ENCODE measurements around the gene LGR4.
"Not testable (repeated sequence)": the region's sequence is repeated elsewhere in the genome, so short reads cannot be mapped to it uniquely, and the experiment has no call there.

The LGR4 gene

DNA sequence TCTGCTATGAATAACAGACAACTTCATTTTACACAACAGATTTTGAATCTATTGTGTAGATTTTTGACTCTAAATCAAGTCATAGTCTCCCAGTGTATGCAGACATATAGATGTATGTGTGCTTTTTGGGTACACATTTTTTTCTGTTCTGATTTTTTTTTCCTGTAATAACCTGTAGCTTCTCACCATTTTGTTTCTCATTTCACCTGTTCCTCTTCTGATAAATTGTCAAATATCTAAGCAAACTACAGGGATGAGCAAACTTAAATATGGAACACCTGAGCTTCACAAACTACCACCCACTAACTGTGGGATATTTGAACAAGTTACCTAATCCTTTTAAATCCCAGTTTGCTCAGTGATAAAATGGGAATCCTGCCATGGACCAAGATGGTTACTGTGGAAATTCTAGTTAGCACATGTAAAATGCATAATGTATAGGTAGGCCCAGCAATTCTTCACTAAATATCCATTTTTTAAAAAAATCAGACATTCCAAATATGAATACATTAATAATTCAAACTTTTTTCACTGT lies 15.7 kb downstream of the LGR4 start:
- no peak for DNase-seq (ENCODE audit: low read depth)

DNA sequence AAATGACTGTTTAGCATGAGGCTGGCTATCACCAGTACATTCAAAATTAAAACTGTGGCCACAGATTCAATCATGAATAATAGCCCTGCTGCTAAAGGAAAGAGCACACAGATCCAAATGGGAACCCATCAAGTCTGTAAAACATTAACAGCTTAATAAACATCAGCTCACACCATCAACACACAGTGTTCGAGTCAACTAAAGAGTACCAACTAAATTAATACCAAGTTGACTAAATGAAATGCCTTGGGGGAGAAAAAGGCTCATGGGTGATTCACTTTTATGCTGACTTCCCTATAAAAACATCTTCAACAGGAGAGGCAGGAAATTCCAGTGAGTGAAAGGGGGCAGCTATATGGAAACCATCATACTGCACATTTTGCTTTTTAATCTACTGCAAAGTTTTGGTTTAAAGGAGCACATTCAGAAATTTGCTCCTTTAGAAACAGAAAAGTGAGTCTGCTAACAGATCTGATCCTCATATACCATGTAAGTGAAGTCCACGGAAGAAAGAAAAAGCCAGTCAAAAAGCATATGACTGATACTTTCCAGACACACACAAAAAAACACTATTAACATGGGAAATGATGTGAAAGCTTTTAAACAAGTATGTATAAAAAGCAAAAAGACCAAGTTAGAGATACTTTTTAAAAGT lies 16.3 kb downstream of the LGR4 start:
- no peak for DNase-seq (ENCODE audit: low read depth)

DNA sequence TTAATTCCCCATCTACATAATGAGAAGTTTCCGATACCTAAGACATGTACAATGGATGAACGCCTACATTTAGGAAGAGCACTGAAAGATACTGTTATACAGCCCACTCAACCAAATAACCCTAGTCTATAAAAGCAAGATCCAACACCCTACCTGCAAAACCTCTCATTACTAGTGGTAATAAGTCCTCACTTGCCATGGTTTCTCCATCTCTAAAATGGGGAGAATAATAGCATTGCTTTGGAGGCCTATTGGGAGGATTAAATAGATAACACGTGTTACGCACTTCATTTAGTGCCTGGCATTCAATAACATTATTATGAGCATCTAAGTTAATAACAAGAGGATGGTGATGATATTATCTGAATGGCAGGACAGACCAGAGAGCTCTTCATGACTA lies 16.9 kb downstream of the LGR4 start:
- DNase-seq (ENCODE audit: low read depth) = no peak

DNA sequence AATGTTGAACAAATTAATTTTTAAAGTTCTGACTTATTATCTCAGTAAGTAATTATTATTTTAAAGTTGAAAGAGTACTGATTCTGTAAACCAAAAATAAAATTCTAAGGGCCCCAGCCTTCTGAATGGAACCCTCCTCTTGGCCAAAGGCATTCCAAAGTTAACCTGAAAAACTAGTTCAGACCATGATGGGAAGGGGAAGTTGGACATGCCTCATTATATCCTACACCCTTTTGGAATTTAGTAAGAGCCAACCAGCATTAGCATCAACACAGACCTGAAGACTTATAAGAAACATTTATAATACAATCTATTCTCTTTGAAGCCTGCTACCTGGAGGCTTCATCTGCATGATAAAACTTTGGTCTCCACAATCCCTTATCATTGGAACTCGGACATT lies 18.9 kb downstream of the LGR4 start:
- DNase-seq (ENCODE audit: low read depth) = no peak

DNA sequence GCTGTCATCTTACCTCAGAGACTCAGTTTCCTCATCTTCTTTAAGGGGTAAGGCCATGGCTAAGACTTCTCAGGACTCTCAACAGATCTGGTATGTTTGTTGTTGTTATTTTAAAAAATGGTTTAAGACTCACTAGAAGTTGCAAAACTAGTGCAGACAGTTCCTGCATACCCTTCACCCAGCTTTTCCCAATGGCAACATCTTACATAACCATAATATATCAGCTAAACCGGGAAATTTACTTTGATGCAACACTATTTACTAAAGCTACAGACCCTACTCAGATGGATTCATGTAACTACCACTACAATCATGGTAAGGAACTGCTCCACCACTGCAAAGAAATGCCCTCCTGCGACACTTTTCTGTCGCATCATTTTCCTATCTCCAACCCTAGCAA lies 20.4 kb downstream of the LGR4 start:
- DNase-seq (ENCODE audit: low read depth) = no peak

DNA sequence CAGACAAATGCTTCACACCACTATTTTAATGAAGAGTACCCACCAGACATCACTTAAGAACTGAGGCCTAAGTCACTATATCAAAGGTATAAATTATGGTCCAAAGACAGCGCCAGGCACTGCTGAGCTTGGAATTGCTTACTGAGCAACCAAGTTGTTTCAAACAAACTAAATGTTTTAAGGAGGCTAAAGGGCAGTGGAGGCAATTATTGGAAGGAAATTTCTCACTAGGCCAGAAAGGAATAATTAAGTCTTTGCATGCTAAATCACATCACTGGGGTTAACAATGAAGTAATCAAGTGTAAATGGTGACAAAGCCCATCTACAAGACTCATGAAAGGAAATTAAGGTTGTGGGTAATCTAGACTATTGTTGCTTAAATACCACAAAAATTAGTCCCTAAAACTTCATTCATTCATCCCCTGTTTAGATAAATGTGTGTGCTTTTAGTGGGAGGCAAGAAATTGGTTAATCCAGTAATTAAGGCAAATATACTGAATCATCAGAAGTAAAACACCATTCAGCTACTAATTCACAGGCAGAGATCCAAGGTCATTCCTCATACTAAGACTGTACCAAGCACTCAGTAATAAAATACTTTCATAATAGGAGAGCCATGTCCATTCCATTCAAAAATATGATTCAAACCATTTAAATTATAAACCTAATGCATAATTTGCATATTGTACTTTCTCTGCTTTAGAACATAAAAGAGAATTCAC lies 21.2 kb downstream of the LGR4 start:
- no peak for DNase-seq (ENCODE audit: low read depth)

DNA sequence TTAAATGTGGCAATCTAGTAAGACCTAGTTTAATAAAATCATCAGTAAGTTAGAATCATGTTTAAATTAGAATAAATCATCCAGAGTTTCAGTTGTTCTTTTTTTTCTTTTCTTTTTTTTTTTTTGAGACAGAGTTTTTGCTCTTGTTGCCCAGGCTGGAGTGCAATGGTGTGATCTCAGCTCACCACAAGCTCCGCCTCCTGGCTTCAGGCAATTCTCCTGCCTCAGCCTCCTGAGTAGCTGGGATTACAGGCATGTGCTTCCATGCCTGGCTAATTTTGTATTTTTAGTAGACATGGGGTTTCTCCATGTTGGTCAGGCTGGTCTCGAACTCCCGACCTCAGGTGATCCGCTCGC lies 24.4 kb downstream of the LGR4 start:
- not testable (repeated sequence) for DNase-seq (ENCODE audit: low read depth)

DNA sequence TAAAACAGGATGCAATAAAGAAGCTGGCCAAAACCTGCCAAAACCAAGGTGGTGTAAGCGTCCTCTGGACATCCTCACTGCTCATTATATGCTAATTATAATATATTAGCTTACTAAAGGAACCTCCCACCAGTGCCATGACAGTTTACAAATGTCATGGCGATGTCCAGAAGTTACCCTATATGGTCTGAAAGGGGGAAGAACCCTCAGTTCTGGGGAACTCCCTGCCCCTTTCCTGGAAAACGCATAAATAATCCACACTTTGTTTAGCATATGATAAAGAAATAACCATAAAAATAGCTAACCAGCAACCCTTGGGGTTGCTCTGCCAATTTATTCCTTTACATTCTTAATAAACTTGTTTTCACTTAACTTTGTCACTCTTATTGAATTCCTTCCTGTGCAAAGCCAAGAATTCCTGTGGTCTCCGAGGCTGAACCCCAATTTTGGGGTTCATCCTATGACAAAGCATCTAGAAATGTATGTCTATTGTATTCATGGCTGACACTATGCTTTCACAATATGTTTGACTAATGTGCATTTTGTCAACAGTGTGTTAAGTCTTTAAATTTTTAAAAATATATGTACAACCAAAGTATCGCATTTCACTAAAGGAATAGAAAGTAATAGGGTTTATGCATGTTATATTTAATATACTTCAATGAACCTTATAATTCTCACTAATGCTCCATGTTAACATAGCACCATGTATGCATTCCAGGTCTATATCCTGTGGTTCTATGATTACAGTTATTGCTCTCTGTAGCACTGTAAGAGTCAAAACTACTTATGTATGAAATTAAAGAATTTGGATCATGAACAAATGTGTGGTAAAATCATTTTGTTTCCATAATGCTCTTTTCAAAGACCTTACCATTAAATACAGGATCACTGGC lies 25.1 kb downstream of the LGR4 start:
- DNase-seq (ENCODE audit: low read depth) = peak; percentile 57

DNA sequence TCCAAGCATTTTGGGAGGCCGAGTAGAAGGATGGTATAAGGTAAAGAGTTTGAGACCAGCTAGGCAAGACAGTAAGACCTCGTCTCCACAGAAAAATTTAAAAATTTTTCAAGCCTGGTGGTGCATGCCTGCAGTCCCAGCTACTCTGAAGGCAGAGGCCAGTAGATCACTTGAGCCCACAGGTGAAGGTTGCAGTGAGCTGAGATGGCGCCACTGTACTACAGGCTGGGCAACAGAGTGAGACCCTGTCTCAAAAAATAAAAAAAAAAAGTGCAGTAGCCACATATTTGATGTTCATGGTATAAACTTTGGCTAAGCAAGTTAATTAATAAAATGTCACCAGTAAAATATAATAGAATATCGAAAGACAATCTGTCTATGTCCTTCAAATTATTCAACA lies 27.0 kb downstream of the LGR4 start:
- no peak for DNase-seq (ENCODE audit: low read depth)

DNA sequence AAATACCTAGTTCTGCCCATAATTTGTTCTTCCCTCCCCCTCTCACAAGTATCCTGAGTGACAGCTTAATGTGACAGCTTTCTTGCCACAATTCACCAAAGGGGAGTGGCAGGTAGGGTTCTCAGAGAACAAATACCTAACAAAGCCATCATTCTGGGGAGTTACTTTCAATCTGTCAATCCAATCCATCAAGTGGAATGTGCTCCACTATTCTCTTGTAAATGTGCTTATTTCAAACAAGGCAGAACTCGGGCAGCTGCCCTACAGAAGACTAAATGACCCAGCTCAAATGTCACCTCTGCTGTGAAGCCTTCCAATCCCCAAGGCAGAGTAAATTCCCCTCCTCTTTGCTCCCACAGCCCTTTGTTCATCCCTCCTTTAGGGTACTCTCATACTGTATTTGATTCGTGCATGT lies 27.8 kb downstream of the LGR4 start:
- DNase-seq (ENCODE audit: low read depth) = no peak

DNA sequence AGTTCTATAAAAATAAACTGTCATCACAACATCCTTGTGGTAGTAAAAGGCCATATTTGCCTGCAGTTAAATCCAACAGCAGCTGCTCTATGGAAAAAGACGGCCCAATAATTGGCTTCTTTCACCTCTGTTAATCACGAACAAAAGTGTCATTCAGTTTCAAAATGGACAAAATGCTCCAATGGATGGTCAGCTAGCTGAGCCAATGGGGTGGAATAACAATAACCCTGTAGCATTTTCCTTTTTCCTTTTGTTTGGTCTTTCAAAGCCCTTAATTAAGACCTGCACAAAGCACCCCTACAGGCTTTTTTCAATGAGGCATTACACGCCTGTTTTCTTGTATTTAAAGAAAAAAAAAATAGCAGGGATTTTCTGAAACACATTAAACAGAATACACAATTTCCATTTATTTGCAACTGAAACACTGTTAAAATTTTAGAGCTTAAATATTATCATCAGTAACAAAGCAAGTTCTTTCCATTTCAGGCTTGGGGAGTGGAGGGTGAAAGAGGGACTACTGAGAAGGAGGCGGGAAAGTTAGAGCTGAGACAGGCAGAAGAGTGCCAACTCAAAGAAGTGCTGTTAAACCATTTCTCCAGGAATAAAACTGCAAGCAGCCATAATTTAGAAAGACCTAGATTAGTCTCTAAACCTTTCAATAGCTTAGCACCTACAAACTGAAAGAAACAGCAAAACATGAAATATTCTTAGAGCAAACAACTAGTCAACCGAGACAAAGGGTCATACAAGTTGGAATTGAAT lies 28.7 kb downstream of the LGR4 start:
- DNase-seq (ENCODE audit: low read depth) = no peak

DNA sequence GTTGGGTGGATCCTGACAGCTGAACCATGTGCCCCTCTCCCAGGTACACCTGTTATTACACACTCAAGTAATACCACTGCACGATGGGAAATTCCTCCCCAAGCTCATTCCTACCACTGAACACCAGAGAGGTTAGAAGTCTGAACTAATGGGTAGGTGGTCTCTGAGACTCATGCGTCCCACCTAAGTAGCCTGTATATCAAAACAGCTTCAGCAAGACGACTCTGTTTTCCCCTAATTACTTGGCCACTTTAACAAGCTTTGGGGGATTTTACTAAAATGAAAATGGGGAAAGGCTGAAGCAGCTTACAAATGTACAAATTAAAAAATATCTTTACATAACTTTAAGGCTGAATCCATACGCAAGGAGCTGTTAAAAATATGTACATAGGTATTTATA lies 29.4 kb downstream of the LGR4 start:
- no peak for DNase-seq (ENCODE audit: low read depth)

DNA sequence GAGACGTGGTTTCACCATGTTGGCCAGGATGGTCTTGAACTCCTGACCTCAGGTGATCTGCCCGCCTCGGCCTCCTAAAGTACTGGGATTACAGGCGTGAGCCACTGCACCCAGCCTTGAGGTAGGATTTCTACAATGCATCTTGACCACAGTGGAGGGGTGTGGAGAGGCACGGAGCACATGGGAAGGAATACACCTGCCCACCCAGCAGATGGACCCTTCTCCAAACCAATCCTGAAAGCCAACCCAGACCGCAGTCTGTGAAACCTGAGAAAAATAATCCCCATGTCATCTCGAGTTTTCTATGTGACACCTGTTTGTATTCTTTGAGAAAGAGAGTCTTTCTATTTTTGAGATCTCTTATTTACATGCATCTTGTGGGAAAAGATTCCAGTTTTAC lies 32.5 kb downstream of the LGR4 start:
- no peak for DNase-seq (ENCODE audit: low read depth)

DNA sequence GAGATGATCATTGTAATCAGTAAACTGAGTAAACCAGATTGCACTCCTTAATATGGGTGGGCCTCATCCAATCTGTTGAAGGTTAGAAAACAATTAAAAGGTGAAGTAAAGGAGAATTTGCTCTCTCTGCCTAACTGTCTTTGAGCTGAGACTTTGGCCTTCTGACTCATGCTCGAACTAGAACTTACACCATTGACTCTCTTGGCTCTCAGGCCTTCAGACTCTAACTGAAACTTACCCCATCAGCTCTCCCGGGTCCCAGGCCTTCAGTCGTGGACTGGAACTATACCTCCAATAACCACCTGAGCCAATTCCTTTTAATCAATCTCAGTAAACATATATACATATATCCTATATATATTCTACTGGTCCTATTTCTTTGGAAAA lies 34.0 kb downstream of the LGR4 start:
- no peak for DNase-seq (ENCODE audit: low read depth)

DNA sequence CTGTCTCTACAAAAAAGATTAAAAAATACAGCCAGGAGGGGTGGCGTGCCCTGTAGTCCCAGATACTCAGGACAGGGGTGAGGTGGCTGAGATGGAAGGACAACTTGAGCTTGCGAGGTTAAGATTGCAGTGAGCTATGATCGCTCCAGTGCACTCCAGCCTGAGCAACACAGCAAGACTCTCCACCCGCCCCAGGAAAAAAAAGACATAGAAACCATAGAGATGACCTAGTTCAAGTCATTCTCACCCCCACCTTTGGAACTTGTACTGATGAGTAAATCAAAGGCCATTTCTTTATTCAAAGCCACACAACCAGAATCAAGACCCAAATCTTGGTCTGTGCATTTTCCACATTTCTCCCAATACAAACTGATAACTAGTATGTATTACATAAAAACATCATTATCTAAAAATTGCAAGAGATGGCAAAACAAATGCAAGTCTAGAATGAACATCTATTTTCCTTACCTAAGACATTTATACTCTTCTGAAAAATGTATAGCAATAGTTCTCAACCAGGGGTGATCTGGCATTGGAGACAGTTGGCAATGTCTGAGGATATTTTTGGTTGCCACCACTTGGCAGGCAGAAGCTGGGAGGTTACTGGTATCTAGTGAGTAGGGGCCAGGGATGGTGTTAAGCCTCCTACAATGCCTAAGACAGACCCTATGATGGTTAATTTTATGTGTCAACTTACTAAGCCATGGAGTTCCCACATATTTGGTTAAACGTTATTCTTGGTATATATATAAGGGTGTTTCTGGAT lies 34.6 kb downstream of the LGR4 start:
- no peak for DNase-seq (ENCODE audit: low read depth)

DNA sequence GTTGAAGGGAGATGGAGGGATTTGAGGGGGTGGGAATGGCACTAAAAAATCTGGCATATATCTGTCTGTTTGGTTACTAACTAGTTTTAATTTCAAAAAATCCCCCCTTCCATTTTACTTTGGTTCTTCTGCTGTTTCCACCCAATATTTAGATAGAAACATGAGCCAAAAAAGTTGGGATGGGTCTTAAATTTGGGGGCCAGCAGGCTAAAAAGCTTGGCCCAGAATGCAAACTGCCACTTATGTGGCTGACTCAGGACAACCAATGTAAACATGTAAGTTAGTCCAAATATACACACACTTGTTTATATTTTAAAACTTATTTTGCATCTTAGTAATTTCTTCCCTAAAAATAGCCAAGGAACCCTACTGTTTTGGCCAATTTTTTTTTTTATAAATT lies 35.7 kb downstream of the LGR4 start:
- DNase-seq (ENCODE audit: low read depth) = no peak

DNA sequence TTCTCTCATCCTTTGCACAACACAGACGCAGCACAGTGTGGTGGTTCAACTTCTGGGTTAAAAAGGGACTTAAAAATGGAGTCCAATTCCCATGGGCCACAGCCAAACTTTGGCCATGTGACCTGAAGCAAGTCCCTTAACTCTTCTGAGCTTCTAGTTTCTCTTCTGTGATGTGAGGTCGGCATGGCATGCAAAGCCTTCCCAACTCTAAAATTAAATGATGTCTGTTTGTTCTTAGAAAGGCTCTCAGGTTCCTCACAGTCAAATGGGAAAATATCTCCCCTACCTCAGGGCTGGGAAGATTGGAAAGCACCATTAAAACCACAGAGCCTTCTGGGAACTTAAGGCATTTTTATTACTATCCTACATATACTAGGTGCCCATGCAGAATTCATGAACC lies 38.8 kb downstream of the LGR4 start:
- no peak for DNase-seq (ENCODE audit: low read depth)

DNA sequence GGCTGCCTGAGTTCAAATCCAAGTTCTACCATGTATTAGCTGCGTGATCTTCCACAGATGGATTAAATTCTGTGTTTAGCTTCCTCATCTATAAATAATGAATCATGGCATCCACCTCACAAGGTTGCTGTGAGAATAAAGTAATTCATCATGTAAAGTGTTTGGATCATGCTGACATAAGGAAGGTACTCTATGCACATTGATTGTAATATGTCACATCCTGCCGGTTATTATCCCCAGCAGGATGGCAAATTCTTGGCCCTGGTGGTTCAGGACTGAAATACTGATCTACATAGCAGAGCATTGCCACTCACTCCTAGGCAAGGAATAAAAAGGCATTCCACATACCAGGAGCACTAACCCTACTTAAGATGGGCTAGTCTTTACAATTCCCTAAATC lies 40.8 kb downstream of the LGR4 start:
- no peak for DNase-seq (ENCODE audit: low read depth)

DNA sequence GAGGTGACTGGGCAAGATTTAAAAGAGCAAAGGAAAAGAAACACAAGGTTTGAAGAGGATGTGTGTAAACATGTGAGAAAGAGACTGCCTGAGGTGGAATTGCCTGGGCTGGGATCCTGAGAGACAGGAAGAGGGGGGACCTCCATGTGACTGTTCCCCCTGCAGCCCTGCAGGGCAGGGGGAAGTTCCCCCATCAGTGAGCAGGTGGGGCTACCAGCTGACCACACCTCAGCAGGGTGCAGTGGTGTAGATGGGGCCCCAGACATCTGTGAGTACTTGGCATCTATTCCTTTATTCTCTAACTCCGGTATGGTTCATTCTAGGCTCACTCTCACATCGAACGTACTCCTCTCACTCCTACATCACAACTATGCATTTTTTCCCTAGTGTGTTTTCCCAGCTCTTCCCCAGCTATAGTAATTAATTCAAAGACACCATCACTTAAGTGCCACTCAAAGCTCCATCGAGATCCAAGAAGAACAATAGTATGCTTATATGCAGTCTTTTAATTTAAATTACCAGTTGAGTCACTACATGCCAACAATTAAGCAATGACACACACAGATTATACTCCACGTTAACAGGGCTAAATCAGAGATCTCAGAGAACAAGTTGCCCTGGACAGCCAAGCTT lies 42.7 kb downstream of the LGR4 start:
- no peak for DNase-seq (ENCODE audit: low read depth)

DNA sequence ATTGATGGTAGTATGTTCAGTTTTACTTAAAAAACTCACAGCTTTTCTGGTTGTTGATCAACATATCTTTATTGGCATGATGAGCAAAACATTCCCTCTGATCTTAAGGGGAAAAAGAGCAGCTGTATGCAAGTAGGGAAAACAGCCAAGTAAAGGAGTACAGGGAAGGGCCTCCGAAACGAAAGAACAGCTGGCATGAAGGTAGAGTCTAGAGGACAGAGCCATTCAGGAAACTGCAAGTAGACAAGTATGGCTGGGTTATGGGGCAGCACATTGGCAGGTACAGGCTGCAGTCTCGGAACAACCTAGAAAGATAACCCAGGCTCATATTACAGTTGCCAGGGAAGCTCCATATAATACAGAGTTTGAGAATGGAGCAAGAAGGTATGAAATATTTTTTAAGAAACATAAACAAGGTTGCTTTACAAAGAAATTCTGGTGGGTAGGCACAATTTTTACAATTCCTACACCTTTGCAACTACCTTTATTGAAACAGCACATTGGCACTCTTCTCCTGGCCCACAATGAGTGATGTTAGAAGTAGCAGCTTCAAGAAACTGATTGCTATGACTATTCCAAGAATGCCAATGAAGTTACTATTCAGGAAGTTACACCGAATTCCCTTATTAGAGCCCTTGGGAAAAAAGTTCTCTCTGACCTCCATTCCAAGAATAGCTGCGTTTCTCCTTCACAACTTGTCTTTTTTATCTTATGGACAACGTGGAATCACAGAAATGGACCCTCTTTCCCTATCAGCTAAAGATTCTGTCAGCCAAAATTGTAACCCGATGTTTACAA lies 45.2 kb downstream of the LGR4 start:
- DNase-seq (ENCODE audit: low read depth) = peak; percentile 42

All from HS-27A (cell line).